AG10803 (cell line): ENCODE measurements around the gene HOXB3.

Experiments used
- DNase-seq: peaks from one replicate; pipeline ENCODE4 v3.0.0; 2010; ENCODE audit warnings: low read depth
- H3K4me3 ChIP-seq: 2 replicates; pipeline ENCODE4 v1.5.1; 2011; ENCODE audit warnings: mild to moderate bottlenecking, low read length, control low read depth
- CTCF ChIP-seq: conservative IDR thresholded peaks from 2 replicates; pipeline ENCODE4 v1.5.1; 2011; ENCODE audit warnings: mild to moderate bottlenecking, low read length, control low read depth, inconsistent platforms

HOXB3 gene

GRCh38 chr17:48558831-48559121 lies 31.3 kb downstream of the HOXB3 start:
- DNase-seq = no peak
- H3K4me3 ChIP-seq = peak overlapping the region; percentile 20
- no peak for TF ChIP-seq CTCF

GRCh38 chr17:48558057-48558830 lies 31.8 kb downstream of the HOXB3 start:
- no peak for DNase-seq
- H3K4me3 ChIP-seq = peak overlapping the region; percentile 20
- TF ChIP-seq CTCF = no peak

- peak overlapping the region; percentile 20 for H3K4me3 ChIP-seq
- TF ChIP-seq CTCF = no peak
- DNase-seq = no peak
These were observed 33.3 kb downstream of the HOXB3 start for GRCh38 chr17:48556576-48557401.

- TF ChIP-seq CTCF = no peak
- H3K4me3 ChIP-seq = peak overlapping the region; percentile 60
- DNase-seq = no peak
These were observed 33.8 kb downstream of the HOXB3 start for GRCh38 chr17:48556229-48556575.

- peak; percentile 95 for DNase-seq
- no peak for TF ChIP-seq CTCF
- peak overlapping the region; percentile 60 for H3K4me3 ChIP-seq
These were observed 34.5 kb downstream of the HOXB3 start for GRCh38 chr17:48555258-48556228.

GRCh38 chr17:48554412-48555257 lies 35.4 kb downstream of the HOXB3 start:
- no peak for DNase-seq
- no peak for TF ChIP-seq CTCF
- H3K4me3 ChIP-seq = peak overlapping the region; percentile 60
